ENCODE data around the gene CCDC198. TPM values are rescaled to one million over a fixed set of nuclear protein-coding genes. Genes with fewer than 3 reads are reported as not detected.

Gene CCDC198
- total RNA-seq, 1 experiment from 2014 or later = not detected

GRCh38 chr14:57526942-57527341, 33.3 kb upstream of the CCDC198 start:
- Histone ChIP-seq H3F3A (ENCODE audit: insufficient read depth, low read depth) (no peaks in the 10 kb centered on the region), H3K4me3 (no peak overlapping the region), H3K27me3 (ENCODE audit: insufficient read depth, low read depth) (no peaks in the 10 kb centered on the region), H3K36me3 (ENCODE audit: low read depth) (no peaks in the 10 kb centered on the region), H2AFZ (no peak overlapping the region), H3K4me2 (no peak overlapping the region), H3K4me1 (replicated peaks; ENCODE audit: insufficient read depth) (no peaks in the 10 kb centered on the region), H4K20me1 (ENCODE audit: insufficient read depth) (no peaks in the 10 kb centered on the region), H3K9me2 (ENCODE audit: insufficient read depth) (no peaks in the 10 kb centered on the region), H3K27ac (no peak overlapping the region), H3K79me2 (ENCODE audit: low read depth) (no peaks in the 10 kb centered on the region), H3K9me3 (ENCODE audit: insufficient read depth, low read depth) (no peaks in the 10 kb centered on the region)
- intact Hi-C loops (cut with micrococcal nuclease; ENCODE audit: unreplicated experiment) = no loop called here
- CTCF ChIA-PET = interaction anchor here (0.6 kb wide), 1 partner anchor 260 kb away, joined by 3 read pairs; no protein-coding TSS in a partner anchor
- no peak for DNase-seq
- POLR2A ChIA-PET (ENCODE audit: unreplicated experiment) = no interaction called here
- TF ChIP-seq EZH2 (IDR thresholded peaks at IDR 0.05; ENCODE audit: low read depth) = no peak
- TF ChIP-seq, protein P1, sequence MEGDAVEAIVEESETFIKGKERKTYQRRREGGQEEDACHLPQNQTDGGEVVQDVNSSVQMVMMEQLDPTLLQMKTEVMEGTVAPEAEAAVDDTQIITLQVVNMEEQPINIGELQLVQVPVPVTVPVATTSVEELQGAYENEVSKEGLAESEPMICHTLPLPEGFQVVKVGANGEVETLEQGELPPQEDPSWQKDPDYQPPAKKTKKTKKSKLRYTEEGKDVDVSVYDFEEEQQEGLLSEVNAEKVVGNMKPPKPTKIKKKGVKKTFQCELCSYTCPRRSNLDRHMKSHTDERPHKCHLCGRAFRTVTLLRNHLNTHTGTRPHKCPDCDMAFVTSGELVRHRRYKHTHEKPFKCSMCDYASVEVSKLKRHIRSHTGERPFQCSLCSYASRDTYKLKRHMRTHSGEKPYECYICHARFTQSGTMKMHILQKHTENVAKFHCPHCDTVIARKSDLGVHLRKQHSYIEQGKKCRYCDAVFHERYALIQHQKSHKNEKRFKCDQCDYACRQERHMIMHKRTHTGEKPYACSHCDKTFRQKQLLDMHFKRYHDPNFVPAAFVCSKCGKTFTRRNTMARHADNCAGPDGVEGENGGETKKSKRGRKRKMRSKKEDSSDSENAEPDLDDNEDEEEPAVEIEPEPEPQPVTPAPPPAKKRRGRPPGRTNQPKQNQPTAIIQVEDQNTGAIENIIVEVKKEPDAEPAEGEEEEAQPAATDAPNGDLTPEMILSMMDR (conservative IDR thresholded peaks at IDR 0.05) = no peak
- no TSS peak for BruUV-seq (replicated peaks)

GRCh38 chr14:57519043-57519442, 25.4 kb upstream of the CCDC198 start:
- Histone ChIP-seq H3K4me1 (replicated peaks; ENCODE audit: insufficient read depth) (no peaks in the 10 kb centered on the region), H3K9me3 (ENCODE audit: insufficient read depth, low read depth) (no peaks in the 10 kb centered on the region), H3K27me3 (ENCODE audit: insufficient read depth, low read depth) (no peaks in the 10 kb centered on the region), H3K4me3 (no peak overlapping the region), H3K36me3 (ENCODE audit: low read depth) (no peaks in the 10 kb centered on the region), H4K20me1 (ENCODE audit: insufficient read depth) (no peaks in the 10 kb centered on the region), H3K79me2 (ENCODE audit: low read depth) (no peaks in the 10 kb centered on the region), H3F3A (ENCODE audit: insufficient read depth, low read depth) (no peaks in the 10 kb centered on the region), H3K9me2 (ENCODE audit: insufficient read depth) (no peaks in the 10 kb centered on the region), H2AFZ (no peak overlapping the region), H3K27ac (no peak overlapping the region), H3K4me2 (no peak overlapping the region)
- POLR2A ChIA-PET (ENCODE audit: unreplicated experiment) = no interaction called here
- DNase-seq = no peak
- BruUV-seq (replicated peaks) = no TSS peak
- TF ChIP-seq, protein P1 (conservative IDR thresholded peaks at IDR 0.05) = no peak
- no peak for TF ChIP-seq EZH2 (IDR thresholded peaks at IDR 0.05; ENCODE audit: low read depth)
- CTCF ChIA-PET = no interaction called here
- intact Hi-C loops (cut with micrococcal nuclease; ENCODE audit: unreplicated experiment) = no loop called here

DNA sequence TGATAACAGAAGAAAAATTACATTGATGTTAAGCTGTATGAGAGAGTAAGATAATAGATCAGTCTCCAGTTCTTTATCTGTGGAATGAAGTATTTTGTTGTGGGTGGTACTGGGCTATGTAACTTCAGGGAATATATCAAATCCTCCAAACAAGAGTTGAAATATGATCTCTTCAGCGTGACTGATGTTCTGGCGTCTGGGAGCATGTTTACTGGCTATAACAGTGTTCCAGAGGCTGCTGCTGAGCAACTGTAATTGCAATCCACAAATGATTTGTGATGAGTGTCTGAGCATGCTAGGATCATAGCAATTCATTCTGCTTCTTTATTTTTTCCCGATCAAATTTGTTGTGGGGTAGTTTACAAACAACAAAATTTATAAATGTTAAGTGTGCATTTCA, 18.6 kb upstream of the CCDC198 start:
- BruUV-seq (replicated peaks) = no TSS peak

More for the DNA sequence above, 18.6 kb upstream of the CCDC198 start:
- ChIA-PET POLR2A (ENCODE audit: unreplicated experiment) (no interaction called here), CTCF (no interaction called here)
- TF ChIP-seq EZH2 (IDR thresholded peaks at IDR 0.05; ENCODE audit: low read depth) = no peak
- TF ChIP-seq, protein P1 (conservative IDR thresholded peaks at IDR 0.05) = no peak
- Histone ChIP-seq H3K27ac (no peak overlapping the region), H3K79me2 (ENCODE audit: low read depth) (no peaks in the 10 kb centered on the region), H3K36me3 (ENCODE audit: low read depth) (no peaks in the 10 kb centered on the region), H2AFZ (no peak overlapping the region), H3K27me3 (ENCODE audit: insufficient read depth, low read depth) (peaks cover 10% of the 10 kb centered on the region; the same call in 1 of the 2 replicates), H3K4me3 (no peak overlapping the region), H3K9me2 (ENCODE audit: insufficient read depth) (no peaks in the 10 kb centered on the region), H3K4me1 (replicated peaks; ENCODE audit: insufficient read depth) (no peaks in the 10 kb centered on the region), H4K20me1 (ENCODE audit: insufficient read depth) (no peaks in the 10 kb centered on the region), H3K9me3 (ENCODE audit: insufficient read depth, low read depth) (no peaks in the 10 kb centered on the region), H3K4me2 (no peak overlapping the region), H3F3A (ENCODE audit: insufficient read depth, low read depth) (no peaks in the 10 kb centered on the region)
- intact Hi-C loops (cut with micrococcal nuclease; ENCODE audit: unreplicated experiment) = no loop called here
- DNase-seq = no peak
